HepG2 (cell line): ENCODE data around the gene JAKMIP3. TPM values are rescaled to one million over a fixed set of nuclear protein-coding genes. Genes with fewer than 3 reads are reported as not detected.
A peak's percentile ranks its signal among the peaks of the same experiment; 100 is the strongest.

Experiments
- ADNP ChIP-seq: sonication (generic); formaldehyde crosslinking; IDR thresholded peaks from 2 replicates; pipeline ENCODE4 v1.4.0; 2020; ENCODE audit warnings: missing genetic modification reagents
- CEBPG ChIP-seq: IDR thresholded peaks from 2 replicates; pipeline ENCODE4 v1.6.1; 2016
- EZH2 ChIP-seq: conservative IDR thresholded peaks from 2 replicates; pipeline ENCODE4 v1.6.1; 2012; ENCODE audit warnings: mild to moderate bottlenecking, low read depth, low read length, moderate library complexity
- FOXO1 ChIP-seq: sonication (generic); formaldehyde crosslinking; IDR thresholded peaks from 2 replicates; pipeline ENCODE4 v1.4.0; 2020; ENCODE audit warnings: missing genetic modification reagents
- HHEX ChIP-seq: IDR thresholded peaks from 2 replicates; pipeline ENCODE4 v1.6.1; 2016; ENCODE audit warnings: control low read depth
- HNRNPLL ChIP-seq: fragments of 200-400 bp; formaldehyde crosslinking; IDR thresholded peaks from 2 replicates; pipeline ENCODE4 v1.6.1; 2017; ENCODE audit warnings: mild to moderate bottlenecking, low read depth, low read length; ENCODE audit not compliant: poor library complexity, severe bottlenecking
- KMT2A ChIP-seq: sonication (generic); formaldehyde crosslinking; IDR thresholded peaks from 2 replicates; pipeline ENCODE4 v1.4.0; 2020; ENCODE audit warnings: missing genetic modification reagents
- MAZ ChIP-seq, 2 experiments: sonication (generic) in 1 of 2; formaldehyde crosslinking in 1 of 2; IDR thresholded peaks; 2 replicates each; pipeline versions ENCODE4 v1.5.0 to v1.6.1; 2012 to 2020; ENCODE audit warnings: low read depth in 2 of 2, mild to moderate bottlenecking in 2 of 2, borderline replicate concordance in 1 of 2, improper control_type of control experiment in 1 of 2, low read length in 1 of 2, missing genetic modification reagents in 1 of 2, moderate library complexity in 1 of 2
- MXI1 ChIP-seq: IDR thresholded peaks from 3 replicates; pipeline ENCODE4 v1.6.1; 2012; ENCODE audit warnings: low read depth, low read length, inconsistent platforms, borderline replicate concordance
- RAD21 ChIP-seq: fragments of 450-650 bp; formaldehyde crosslinking; IDR thresholded peaks from 2 replicates; pipeline ENCODE4 v1.5.0; 2020; ENCODE audit warnings: mild to moderate bottlenecking
- ZNF12 ChIP-seq: sonication (generic); formaldehyde crosslinking; IDR thresholded peaks from 2 replicates; pipeline ENCODE4 v1.5.0; 2020; ENCODE audit warnings: missing genetic modification reagents
- ZNF317 ChIP-seq: sonication (generic); formaldehyde crosslinking; IDR thresholded peaks from 2 replicates; pipeline ENCODE4 v1.5.0; 2020; ENCODE audit warnings: mild to moderate bottlenecking, missing genetic modification reagents
- ZNF331 ChIP-seq: sonication (generic); formaldehyde crosslinking; IDR thresholded peaks from 2 replicates; pipeline ENCODE4 v1.4.0; 2020; ENCODE audit warnings: missing genetic modification reagents
- ZNF501 ChIP-seq: sonication (generic); formaldehyde crosslinking; IDR thresholded peaks from 2 replicates; pipeline ENCODE4 v1.5.1; 2020; ENCODE audit warnings: mild to moderate bottlenecking, moderate library complexity, missing genetic modification reagents
- polyA plus RNA-seq, 8 experiments: library from polyadenylated mRNA; depleted of rRNA in 3 of 8; stranded (reverse) in 7 of 8; unstranded in 1 of 8; fragments of >200 nt; fragmentation: Illumina TruSeq in 4 of 8; extraction: Trizol in 4 of 8; gene quantifications; 2 replicates each; pipeline versions ENCODE4 v1.2.1 to v1.2.3, GENCODE V29; 2011 to 2016; ENCODE audit warnings: low read depth in 4 of 8, missing spikeins in 1 of 8, mixed read lengths in 1 of 8; ENCODE audit not compliant: insufficient read depth in 1 of 8
- total RNA-seq, 5 experiments: library from RNA; depleted of rRNA; stranded (reverse); fragments of >200 nt; fragmentation: Illumina TruSeq; extraction: Trizol; gene quantifications; 2 replicates each; pipeline ENCODE4 v1.2.3, GENCODE V29; 2016; ENCODE audit warnings: low read depth in 1 of 5
- TF ChIP-seq, protein P1 (sequence below): sonication (generic); formaldehyde crosslinking; IDR thresholded peaks from 2 replicates; pipeline ENCODE4 v1.4.0; 2020; ENCODE audit warnings: missing genetic modification reagents
- TF ChIP-seq, protein P2 (sequence below): sonication (generic); formaldehyde crosslinking; IDR thresholded peaks from 2 replicates; pipeline ENCODE4 v1.4.0; 2020; ENCODE audit warnings: missing genetic modification reagents, borderline replicate concordance
- TF ChIP-seq, protein P3 (sequence below): sonication (generic); formaldehyde crosslinking; IDR thresholded peaks from 2 replicates; pipeline ENCODE4 v1.4.0; 2020; ENCODE audit warnings: missing genetic modification reagents, mild to moderate bottlenecking, borderline replicate concordance
- TF ChIP-seq, protein P4 (sequence below): sonication (generic); formaldehyde crosslinking; IDR thresholded peaks from 2 replicates; pipeline ENCODE4 v1.8.0; 2023; ENCODE audit warnings: mild to moderate bottlenecking, missing genetic modification reagents
- TF ChIP-seq, protein P5 (sequence below): sonication (generic); formaldehyde crosslinking; IDR thresholded peaks from 2 replicates; pipeline ENCODE4 v1.8.1; 2023; ENCODE audit warnings: mild to moderate bottlenecking, inconsistent platforms, moderate library complexity, missing genetic modification reagents, borderline replicate concordance
- TF ChIP-seq, protein P6 (sequence below), 2 experiments: sonication (generic) in 1 of 2; formaldehyde crosslinking in 1 of 2; IDR thresholded peaks; 2 replicates each; pipeline versions ENCODE4 v1.4.0 to v1.6.1; 2018 to 2020; ENCODE audit warnings: missing genetic modification reagents in 2 of 2, borderline replicate concordance in 1 of 2, low read depth in 1 of 2, mild to moderate bottlenecking in 1 of 2, missing biosample characterization in 1 of 2

Gene JAKMIP3
- total and polyA plus RNA-seq, 2 of the 13 experiments (the other 11 are each of a cell fraction or from before 2014, with no cell fraction given), result 0.03 to 0.11 TPM

DNA sequence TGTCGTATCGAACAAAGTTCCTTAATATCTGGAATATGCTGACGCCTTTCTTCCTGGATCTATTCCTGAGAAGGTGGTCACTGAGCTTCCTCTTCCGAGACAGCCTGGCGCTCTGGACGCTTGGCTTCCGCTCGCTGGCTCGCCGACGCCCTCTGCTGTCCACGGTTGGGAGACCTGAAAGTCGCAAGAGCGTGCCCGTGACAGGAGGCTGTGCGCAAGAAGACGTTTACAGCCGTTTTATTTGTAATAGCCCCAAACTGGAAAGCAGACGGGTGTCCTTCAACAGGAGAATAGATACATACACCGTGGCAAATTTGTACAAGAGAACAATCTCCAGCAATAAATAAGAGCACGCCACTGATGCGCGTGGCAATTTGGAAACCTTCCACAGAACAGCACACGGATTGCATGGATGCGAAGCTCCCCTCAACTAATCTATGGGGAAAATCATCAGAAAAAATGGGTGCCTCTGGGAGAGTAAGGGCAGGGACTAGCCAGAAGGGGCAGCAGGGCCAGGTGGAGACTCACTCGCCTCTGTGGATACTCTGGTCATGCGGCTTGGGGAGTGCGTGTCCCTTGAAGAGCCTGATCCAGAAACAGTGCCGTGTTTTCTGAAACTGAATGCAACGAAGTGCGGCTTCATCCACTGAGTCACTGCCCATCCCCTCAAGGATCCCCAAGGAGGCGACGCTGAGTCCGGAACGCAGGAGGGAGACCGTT is 42.5 kb upstream of the JAKMIP3 start (continued):
- TF ChIP-seq HHEX (CRISPR knock-in tag) (no peak), ZNF12 (CRISPR knock-in tag) (no peak), MAZ (IDR thresholded peaks at IDR 0.05; ENCODE audit: borderline replicate concordance, low read depth, low read length) (no peak), MAZ (CRISPR knock-in tag; IDR thresholded peaks at IDR 0.05; ENCODE audit: low read depth) (peak; percentile 50), FOXO1 (CRISPR knock-in tag) (no peak), MXI1 (peak; percentile 43; the same call in 1 of the 3 replicates), RAD21 (CRISPR knock-in tag) (peak; percentile 90), ZNF501 (CRISPR knock-in tag) (0 out of 2 replicates have a peak, but pooled peaks have one; percentile 21), ADNP (CRISPR knock-in tag) (no peak), KMT2A (CRISPR knock-in tag) (peak; percentile 33; the same call in 1 of the 2 replicates), ZNF331 (0 out of 2 replicates have a peak, but pooled peaks have one; percentile 13), CEBPG (0 out of 2 replicates have a peak, but pooled peaks have one; percentile 22), ZNF317 (CRISPR knock-in tag) (peak; percentile 66; the same call in 1 of the 2 replicates), HNRNPLL (no peak), EZH2 (peak; percentile 92)
- TF ChIP-seq, protein P1, sequence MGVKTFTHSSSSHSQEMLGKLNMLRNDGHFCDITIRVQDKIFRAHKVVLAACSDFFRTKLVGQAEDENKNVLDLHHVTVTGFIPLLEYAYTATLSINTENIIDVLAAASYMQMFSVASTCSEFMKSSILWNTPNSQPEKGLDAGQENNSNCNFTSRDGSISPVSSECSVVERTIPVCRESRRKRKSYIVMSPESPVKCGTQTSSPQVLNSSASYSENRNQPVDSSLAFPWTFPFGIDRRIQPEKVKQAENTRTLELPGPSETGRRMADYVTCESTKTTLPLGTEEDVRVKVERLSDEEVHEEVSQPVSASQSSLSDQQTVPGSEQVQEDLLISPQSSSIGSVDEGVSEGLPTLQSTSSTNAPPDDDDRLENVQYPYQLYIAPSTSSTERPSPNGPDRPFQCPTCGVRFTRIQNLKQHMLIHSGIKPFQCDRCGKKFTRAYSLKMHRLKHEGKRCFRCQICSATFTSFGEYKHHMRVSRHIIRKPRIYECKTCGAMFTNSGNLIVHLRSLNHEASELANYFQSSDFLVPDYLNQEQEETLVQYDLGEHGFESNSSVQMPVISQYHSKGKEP, result no peak
- TF ChIP-seq, protein P2, sequence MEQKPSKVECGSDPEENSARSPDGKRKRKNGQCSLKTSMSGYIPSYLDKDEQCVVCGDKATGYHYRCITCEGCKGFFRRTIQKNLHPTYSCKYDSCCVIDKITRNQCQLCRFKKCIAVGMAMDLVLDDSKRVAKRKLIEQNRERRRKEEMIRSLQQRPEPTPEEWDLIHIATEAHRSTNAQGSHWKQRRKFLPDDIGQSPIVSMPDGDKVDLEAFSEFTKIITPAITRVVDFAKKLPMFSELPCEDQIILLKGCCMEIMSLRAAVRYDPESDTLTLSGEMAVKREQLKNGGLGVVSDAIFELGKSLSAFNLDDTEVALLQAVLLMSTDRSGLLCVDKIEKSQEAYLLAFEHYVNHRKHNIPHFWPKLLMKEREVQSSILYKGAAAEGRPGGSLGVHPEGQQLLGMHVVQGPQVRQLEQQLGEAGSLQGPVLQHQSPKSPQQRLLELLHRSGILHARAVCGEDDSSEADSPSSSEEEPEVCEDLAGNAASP (CRISPR knock-in tag), result peak; percentile 55; the same call in 1 of the 2 replicates
- TF ChIP-seq, protein P3, sequence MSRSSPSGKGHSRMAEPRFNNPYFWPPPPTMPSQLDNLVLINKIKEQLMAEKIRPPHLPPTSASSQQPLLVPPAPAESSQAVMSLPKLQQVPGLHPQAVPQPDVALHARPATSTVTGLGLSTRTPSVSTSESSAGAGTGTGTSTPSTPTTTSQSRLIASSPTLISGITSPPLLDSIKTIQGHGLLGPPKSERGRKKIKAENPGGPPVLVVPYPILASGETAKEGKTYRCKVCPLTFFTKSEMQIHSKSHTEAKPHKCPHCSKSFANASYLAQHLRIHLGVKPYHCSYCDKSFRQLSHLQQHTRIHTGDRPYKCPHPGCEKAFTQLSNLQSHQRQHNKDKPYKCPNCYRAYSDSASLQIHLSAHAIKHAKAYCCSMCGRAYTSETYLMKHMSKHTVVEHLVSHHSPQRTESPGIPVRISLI (CRISPR knock-in tag), result 0 out of 2 replicates have a peak, but pooled peaks have one; percentile 12
- TF ChIP-seq, protein P4, sequence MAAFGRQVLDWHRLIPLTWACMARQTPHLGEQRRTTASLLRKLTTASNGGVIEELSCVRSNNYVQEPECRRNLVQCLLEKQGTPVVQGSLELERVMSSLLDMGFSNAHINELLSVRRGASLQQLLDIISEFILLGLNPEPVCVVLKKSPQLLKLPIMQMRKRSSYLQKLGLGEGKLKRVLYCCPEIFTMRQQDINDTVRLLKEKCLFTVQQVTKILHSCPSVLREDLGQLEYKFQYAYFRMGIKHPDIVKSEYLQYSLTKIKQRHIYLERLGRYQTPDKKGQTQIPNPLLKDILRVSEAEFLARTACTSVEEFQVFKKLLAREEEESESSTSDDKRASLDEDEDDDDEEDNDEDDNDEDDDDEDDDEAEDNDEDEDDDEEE, result 0 out of 2 replicates have a peak, but pooled peaks have one; percentile 61
- TF ChIP-seq, protein P5, sequence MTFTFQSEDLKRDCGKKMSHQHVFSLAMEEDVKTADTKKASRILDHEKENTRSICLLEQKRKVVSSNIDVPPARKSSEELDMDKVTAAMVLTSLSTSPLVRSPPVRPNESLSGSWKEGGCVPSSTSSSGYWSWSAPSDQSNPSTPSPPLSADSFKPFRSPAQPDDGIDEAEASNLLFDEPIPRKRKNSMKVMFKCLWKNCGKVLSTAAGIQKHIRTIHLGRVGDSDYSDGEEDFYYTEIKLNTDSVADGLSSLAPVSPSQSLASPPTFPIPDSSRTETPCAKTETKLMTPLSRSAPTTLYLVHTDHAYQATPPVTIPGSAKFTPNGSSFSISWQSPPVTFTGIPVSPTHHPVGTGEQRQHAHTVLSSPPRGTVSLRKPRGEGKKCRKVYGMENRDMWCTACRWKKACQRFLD, result no peak
- TF ChIP-seq, protein P6, sequence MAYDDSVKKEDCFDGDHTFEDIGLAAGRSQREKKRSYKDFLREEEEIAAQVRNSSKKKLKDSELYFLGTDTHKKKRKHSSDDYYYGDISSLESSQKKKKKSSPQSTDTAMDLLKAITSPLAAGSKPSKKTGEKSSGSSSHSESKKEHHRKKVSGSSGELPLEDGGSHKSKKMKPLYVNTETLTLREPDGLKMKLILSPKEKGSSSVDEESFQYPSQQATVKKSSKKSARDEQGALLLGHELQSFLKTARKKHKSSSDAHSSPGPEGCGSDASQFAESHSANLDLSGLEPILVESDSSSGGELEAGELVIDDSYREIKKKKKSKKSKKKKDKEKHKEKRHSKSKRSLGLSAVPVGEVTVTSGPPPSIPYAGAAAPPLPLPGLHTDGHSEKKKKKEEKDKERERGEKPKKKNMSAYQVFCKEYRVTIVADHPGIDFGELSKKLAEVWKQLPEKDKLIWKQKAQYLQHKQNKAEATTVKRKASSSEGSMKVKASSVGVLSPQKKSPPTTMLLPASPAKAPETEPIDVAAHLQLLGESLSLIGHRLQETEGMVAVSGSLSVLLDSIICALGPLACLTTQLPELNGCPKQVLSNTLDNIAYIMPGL (CRISPR knock-in tag; IDR thresholded peaks at IDR 0.05; ENCODE audit: borderline replicate concordance in 1 of 2, low read depth in 1 of 2), result peak; percentile 60 to 84
